Measurements from ENCODE around the gene TM4SF5.
"Not testable (repeated sequence)": the region's sequence is repeated elsewhere in the genome, so short reads cannot be mapped to it uniquely, and the experiment has no call there.

TM4SF5 gene

GRCh38 chr17:4795168-4795567, 23.5 kb downstream of the TM4SF5 start:
- no peak for DNase-seq

GRCh38 chr17:4796552-4796920, 24.9 kb downstream of the TM4SF5 start:
- DNase-seq = no peak

GRCh38 chr17:4800462-4801196, 28.9 kb downstream of the TM4SF5 start:
- no peak for DNase-seq

- no peak for DNase-seq
Measured at GRCh38 chr17:4802228-4802627, 30.5 kb downstream of the TM4SF5 start, which contains the start of gene C17orf114. C17orf114 (minus strand) TSS chr17:4802328.

- DNase-seq = no peak
Measured at GRCh38 chr17:4806456-4806776, 34.7 kb downstream of the TM4SF5 start.

- peak; percentile 89 for DNase-seq
Measured at GRCh38 chr17:4806777-4807604, 35.3 kb downstream of the TM4SF5 start, which contains the start of gene PLD2. PLD2 (plus strand) TSS chr17:4807152; CDS start chr17:4807773, 621 bp downstream.

GRCh38 chr17:4807605-4808377, 36.1 kb downstream of the TM4SF5 start:
- no peak for DNase-seq

GRCh38 chr17:4808378-4808767, 36.7 kb downstream of the TM4SF5 start:
- DNase-seq = no peak

GRCh38 chr17:4810696-4811290, 39.1 kb downstream of the TM4SF5 start:
- DNase-seq = no peak

- DNase-seq = no peak
Measured at GRCh38 chr17:4811471-4811870, 39.8 kb downstream of the TM4SF5 start.

GRCh38 chr17:4812690-4813089, 41.0 kb downstream of the TM4SF5 start:
- no peak for DNase-seq

- no peak for DNase-seq
Measured at GRCh38 chr17:4815043-4815675, 43.5 kb downstream of the TM4SF5 start.

- DNase-seq = no peak
Measured at GRCh38 chr17:4816826-4817225, 45.1 kb downstream of the TM4SF5 start.

GRCh38 chr17:4818276-4818675, 46.6 kb downstream of the TM4SF5 start:
- no peak for DNase-seq

GRCh38 chr17:4822835-4823234, 51.1 kb downstream of the TM4SF5 start:
- DNase-seq = no peak

- DNase-seq = no peak
Measured at GRCh38 chr17:4823373-4824089, 51.8 kb downstream of the TM4SF5 start.

GRCh38 chr17:4827399-4827798, 55.7 kb downstream of the TM4SF5 start:
- no peak for DNase-seq

GRCh38 chr17:4832829-4833177, 61.1 kb downstream of the TM4SF5 start:
- not testable (repeated sequence) for DNase-seq
